Right lobe of liver (tissue), 6 donors: Measurements from ENCODE around the gene PTPRN2. TPM values are rescaled to one million over a fixed set of nuclear protein-coding genes. Genes with fewer than 3 reads are reported as not detected.

Experiments
- ATAC-seq, 4 donors: fragments of 200-7000 bp; cut with Tn5 transposase; one replicate each; pipeline ENCODE4 v1.9.1; 2020; ENCODE audit warnings: mild to moderate bottlenecking in 4 of 4, moderate library complexity in 4 of 4
- DNase-seq, 3 donors: peaks; one replicate each; pipeline ENCODE4 v3.0.0-alpha.2; 2020
- H3K27ac ChIP-seq, 3 donors: fragments of 200-600 bp; one replicate each; pipeline ENCODE4 v1.8.0; 2022
- H3K27me3 ChIP-seq, 2 donors: fragments of 200-600 bp; one replicate each; pipeline ENCODE4 v1.8.0; 2022
- H3K36me3 ChIP-seq, 4 donors: fragments of 200-600 bp; sonication (generic) in 1 of 4; one replicate each; pipeline versions ENCODE4 v1.5.1 to v1.8.0; 2017 to 2022; ENCODE audit warnings: control low read depth in 1 of 4
- H3K4me1 ChIP-seq, 4 donors: fragments of 200-600 bp; sonication (generic) in 1 of 4; one replicate each; pipeline versions ENCODE4 v1.5.1 to v1.8.0; 2017 to 2022; ENCODE audit warnings: control low read depth in 1 of 4
- H3K4me3 ChIP-seq, 3 donors: fragments of 200-600 bp; one replicate each; pipeline ENCODE4 v1.8.0; 2022
- H3K9me3 ChIP-seq, 4 donors: fragments of 200-600 bp; sonication (generic) in 1 of 4; one replicate each; pipeline versions ENCODE4 v1.5.1 to v1.8.0; 2017 to 2022; ENCODE audit warnings: control low read depth in 1 of 4
- CTCF ChIP-seq, 4 donors: fragments of 200-600 bp in 3 of 4; fragments of 450-650 bp in 1 of 4; IDR thresholded peaks; one replicate each; pipeline versions ENCODE4 v1.5.1 to v1.8.0; 2016 to 2022; ENCODE audit warnings: antibody characterized with exemption in 4 of 4, mild to moderate bottlenecking in 2 of 4
- POLR2A ChIP-seq: fragments of 450-650 bp; IDR thresholded peaks from one replicate; pipeline ENCODE4 v1.6.1; 2017; ENCODE audit warnings: antibody characterized with exemption, mild to moderate bottlenecking
- WGBS: methylation state at CpG from one replicate; pipeline ENCODE4 v1.1.6; 2018; ENCODE audit warnings: low coverage, low lambda C conversion rate; ENCODE audit not compliant: insufficient coverage; ENCODE audit errors: missing lambda C conversion rate; 5-methylcytosine and 5-hydroxymethylcytosine counted together
- intact Hi-C, 2 donors: fragments of 100-400 bp; cut with DNase I; formaldehyde crosslinking; loops; one replicate each; pipeline versions ENCODE4 v1.11.2 to v1.14.1; 2022
- total RNA-seq, 6 experiments: library from RNA; depleted of rRNA in 2 of 6; stranded (reverse); fragments of >200 nt in 2 of 6; fragmentation: NEBNext Ultra II Directional in 3 of 6; extraction: Animal tissue kit (Norgen Biotek cat#: 25700) in 3 of 6; gene quantifications; one replicate each; pipeline versions ENCODE4 v1.1.0 to v1.2.4, GENCODE V29; 2016 to 2023
- donor health status: DM: no; HTN: yes; CAD: no.
- donor health status: DM: no; HTN: no; CAD: no.
- donor health status: DM: no; HTN: no; CAD: no.
- donor health status: DM: no; HTN: yes; CAD: no.
- donor health status: DM: no; HTN: yes; CAD: no.

PTPRN2 gene
- total RNA-seq, 6 experiments from 2014 or later, result 0.15 to 0.87 (median 0.67) TPM

DNA sequence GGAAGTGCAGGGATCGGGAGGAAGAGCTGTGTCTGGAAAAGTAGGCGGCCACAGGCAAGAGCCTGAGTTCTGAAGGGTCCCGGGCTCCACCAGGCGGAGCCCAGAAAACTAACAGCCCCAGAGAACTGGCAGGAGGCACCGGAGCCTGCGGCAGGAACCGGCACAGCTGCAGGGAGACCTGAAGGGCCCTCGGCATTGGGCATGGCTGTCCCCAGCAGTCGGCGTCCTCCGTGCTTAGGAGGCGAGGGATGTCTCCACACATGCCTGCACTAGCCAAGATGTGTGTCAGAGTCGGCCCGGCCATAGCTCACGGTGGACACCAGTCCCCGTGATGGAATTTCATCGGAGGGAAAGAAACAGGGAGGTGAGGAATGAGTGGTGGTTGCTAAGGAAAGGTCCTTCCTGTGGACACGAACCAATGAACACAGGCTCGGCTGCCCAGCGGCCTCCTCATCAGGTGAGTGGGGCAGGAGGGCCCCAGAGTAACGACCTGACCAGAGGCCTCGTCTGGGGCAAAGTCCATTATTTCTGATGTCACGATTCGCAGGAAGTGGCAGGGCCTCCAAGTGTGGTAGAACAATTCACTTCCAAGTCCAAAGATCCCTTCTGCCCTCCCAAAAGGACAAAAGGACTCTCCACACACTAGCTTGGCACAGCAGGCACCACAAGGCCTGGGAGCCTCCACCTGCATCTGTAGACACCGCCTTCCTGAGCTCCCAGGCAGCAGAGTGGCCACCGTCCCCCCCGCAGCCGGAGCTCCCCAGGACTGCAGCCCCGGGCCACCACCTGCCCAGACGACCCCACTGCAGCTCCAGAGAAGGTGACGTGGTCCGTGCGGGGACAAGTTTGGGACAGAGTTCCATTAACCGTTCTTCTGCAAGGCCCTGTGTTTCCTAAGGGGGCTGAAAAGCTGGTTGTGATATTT, 444.2 kb downstream of the PTPRN2 start:
- intact Hi-C loops, result no loop called here
- Histone ChIP-seq H3K9me3 (no peaks in the 10 kb centered on the region), H3K36me3 (no peaks in the 10 kb centered on the region), H3K4me3 (no peak overlapping the region), H3K27ac (no peak overlapping the region), H3K27me3 (no peaks in the 10 kb centered on the region), H3K4me1 (no peaks in the 10 kb centered on the region)
- WGBS, result 70% methylated on average over 18 of the region's 34 CpGs
- DNase-seq (no peak), ATAC-seq (no peak)
- no peak for TF ChIP-seq POLR2A
- TF ChIP-seq CTCF (IDR thresholded peaks at IDR 0.05), result no peak

GRCh38 chr7:158142657-158143056, 445.0 kb downstream of the PTPRN2 start:
- Histone ChIP-seq H3K9me3 (no peaks in the 10 kb centered on the region), H3K36me3 (no peaks in the 10 kb centered on the region), H3K4me3 (no peak overlapping the region), H3K27me3 (no peaks in the 10 kb centered on the region), H3K4me1 (no peaks in the 10 kb centered on the region), H3K27ac (no peak overlapping the region)
- intact Hi-C loops, result no loop called here
- WGBS, result 82% methylated on average over 4 of the region's 12 CpGs
- DNase-seq, result no peak
- no peak for ATAC-seq
- TF ChIP-seq CTCF (IDR thresholded peaks at IDR 0.05) (no peak), POLR2A (no peak)

GRCh38 chr7:158141806-158142518, 445.7 kb downstream of the PTPRN2 start:
- Histone ChIP-seq H3K4me1 (no peaks in the 10 kb centered on the region), H3K36me3 (no peaks in the 10 kb centered on the region), H3K27me3 (no peaks in the 10 kb centered on the region), H3K4me3 (no peak overlapping the region), H3K9me3 (no peaks in the 10 kb centered on the region), H3K27ac (no peak overlapping the region)
- ATAC-seq, result no peak
- intact Hi-C loops, result no loop called here
- no peak for TF ChIP-seq CTCF (IDR thresholded peaks at IDR 0.05)
- TF ChIP-seq POLR2A, result no peak
- DNase-seq, result no peak
- 75% methylated on average over 16 of the region's 39 CpGs for WGBS

GRCh38 chr7:158141221-158141582, 446.4 kb downstream of the PTPRN2 start:
- 85% methylated on average over 4 of the region's 17 CpGs for WGBS
- intact Hi-C loops, result no loop called here
- no peak overlapping the region for H3K4me3 ChIP-seq
- ATAC-seq (no peak), DNase-seq (no peak)
- TF ChIP-seq CTCF (IDR thresholded peaks at IDR 0.05) (no peak), POLR2A (no peak)
- no peaks in the 10 kb centered on the region for H3K4me1 ChIP-seq
- H3K27ac ChIP-seq, result no peak overlapping the region
- no peaks in the 10 kb centered on the region for H3K9me3 ChIP-seq
- no peaks in the 10 kb centered on the region for H3K27me3 ChIP-seq
- H3K36me3 ChIP-seq, result no peaks in the 10 kb centered on the region
